Mucosa of gallbladder (tissue), 1 donor: ENCODE data around the gene PTPRN2. TPM values are rescaled to one million over a fixed set of nuclear protein-coding genes. Genes with fewer than 3 reads are reported as not detected.

Experiments used
- DNase-seq: peaks from one replicate; pipeline ENCODE4 v3.0.0-alpha.2; 2020; ENCODE audit warnings: low spot score
- total RNA-seq: library from RNA; stranded (reverse); gene quantifications from one replicate; pipeline ENCODE4 v1.2.1, GENCODE V29; 2021
- donor health status: DM: no; HTN: no; CAD: no.

Gene PTPRN2
- total RNA-seq, 1 donor from 2014 or later: 11.9 TPM

- no peak for DNase-seq
Measured at GRCh38 chr7:157687845-157688532, 899.6 kb downstream of the PTPRN2 start.

GRCh38 chr7:157687158-157687557 lies 900.5 kb downstream of the PTPRN2 start:
- no peak for DNase-seq

GRCh38 chr7:157686285-157686894 lies 901.2 kb downstream of the PTPRN2 start:
- DNase-seq: no peak

- no peak for DNase-seq
Measured at GRCh38 chr7:157685430-157686284, 902.0 kb downstream of the PTPRN2 start.

- no peak for DNase-seq
Measured at GRCh38 chr7:157684909-157685429, 902.7 kb downstream of the PTPRN2 start.

- no peak for DNase-seq
Measured at GRCh38 chr7:157684157-157684908, 903.3 kb downstream of the PTPRN2 start.

GRCh38 chr7:157683747-157684156 lies 903.9 kb downstream of the PTPRN2 start:
- DNase-seq: no peak

- no peak for DNase-seq
Measured at GRCh38 chr7:157682946-157683746, 904.5 kb downstream of the PTPRN2 start.

GRCh38 chr7:157682064-157682945 lies 905.3 kb downstream of the PTPRN2 start:
- DNase-seq: no peak

GRCh38 chr7:157679607-157680006 lies 908.0 kb downstream of the PTPRN2 start:
- DNase-seq: no peak

GRCh38 chr7:157678501-157678900 lies 909.1 kb downstream of the PTPRN2 start:
- no peak for DNase-seq

- DNase-seq: no peak
Measured at GRCh38 chr7:157676456-157677255, 911.0 kb downstream of the PTPRN2 start.

- DNase-seq: no peak
Measured at GRCh38 chr7:157676001-157676400, 911.6 kb downstream of the PTPRN2 start.

- no peak for DNase-seq
Measured at GRCh38 chr7:157675427-157675927, 912.1 kb downstream of the PTPRN2 start.

GRCh38 chr7:157674715-157675426 lies 912.8 kb downstream of the PTPRN2 start:
- DNase-seq: no peak

GRCh38 chr7:157674027-157674714 lies 913.5 kb downstream of the PTPRN2 start:
- DNase-seq: no peak

- DNase-seq: no peak
Measured at GRCh38 chr7:157673573-157673972, 914.0 kb downstream of the PTPRN2 start.
